Measurements from ENCODE around the gene TCN1.

Gene TCN1

GRCh38 chr11:59807047-59807610 is 59.2 kb downstream of the TCN1 start:
- no peak for DNase-seq (ENCODE audit: low read depth)

GRCh38 chr11:59804061-59804460 is 62.2 kb downstream of the TCN1 start:
- no peak for DNase-seq (ENCODE audit: low read depth)
